OCI-LY7 (cell line): ENCODE measurements around the gene MEP1A. TPM values are rescaled to one million over a fixed set of nuclear protein-coding genes. Genes with fewer than 3 reads are reported as not detected.
"Not testable (repeated sequence)": the region's sequence is repeated elsewhere in the genome, so short reads cannot be mapped to it uniquely, and the experiment has no call there.

Experiments
- BruUV-seq: library from RNA; stranded (reverse); fragments of 400-500 nt; replicated peaks from 2 replicates; lab custom pipeline; 2021; lab: Mats Ljungman, UMichigan
- CTCF ChIA-PET: fragments of 300-600 bp; sonication (Branson Sonifier 250); formaldehyde crosslinking; loops from one replicate; lab custom pipeline; 2022; ENCODE audit warnings: antibody characterized with exemption; ENCODE audit not compliant: unreplicated experiment; lab: Charles Lee
- POLR2A ChIA-PET: fragments of 300-600 bp; sonication (Branson Sonifier 250); formaldehyde crosslinking; loops from one replicate; lab custom pipeline; 2022; ENCODE audit warnings: antibody characterized with exemption; lab: Charles Lee
- DNase-seq: peaks from one replicate; pipeline ENCODE4 v3.0.0-alpha.2; 2015; ENCODE audit warnings: low spot score
- H2AFZ ChIP-seq: fragments of 200-600 bp; sonication (generic), shearing (Covaris generic); 2 replicates; pipeline ENCODE4 v1.6.1; 2014; ENCODE audit warnings: mild to moderate bottlenecking, antibody characterized with exemption, low read length, moderate library complexity
- H3K27ac ChIP-seq: fragments of 200-600 bp; sonication (generic); 2 replicates; pipeline ENCODE4 v1.5.1; 2014; ENCODE audit warnings: mixed run types, low read depth, mild to moderate bottlenecking, moderate library complexity, low read length, inconsistent platforms; ENCODE audit not compliant: poor library complexity, severe bottlenecking
- H3K36me3 ChIP-seq: fragments of 200-600 bp; sonication (generic); 2 replicates; pipeline ENCODE4 v1.6.1; 2014; ENCODE audit warnings: mild to moderate bottlenecking, antibody characterized with exemption, low read length, moderate library complexity, mixed read lengths; ENCODE audit not compliant: insufficient read depth
- H3K4me1 ChIP-seq: fragments of 200-600 bp; sonication (generic); 2 replicates; pipeline ENCODE4 v1.5.1; 2014; ENCODE audit warnings: mild to moderate bottlenecking, low read length; ENCODE audit not compliant: insufficient read depth, poor library complexity, severe bottlenecking
- H3K4me2 ChIP-seq: fragments of 200-600 bp; sonication (generic); 2 replicates; pipeline ENCODE4 v1.6.1; 2014; ENCODE audit warnings: mild to moderate bottlenecking, low read length
- H3K4me3 ChIP-seq: fragments of 200-600 bp; sonication (generic); 2 replicates; pipeline ENCODE4 v1.5.1; 2014; ENCODE audit warnings: mild to moderate bottlenecking, low read depth, low read length; ENCODE audit not compliant: poor library complexity, severe bottlenecking
- H3K79me2 ChIP-seq: fragments of 200-600 bp; sonication (generic); 2 replicates; pipeline ENCODE4 v1.6.1; 2016; ENCODE audit warnings: low read depth, mild to moderate bottlenecking, low read length, moderate library complexity, mixed read lengths; ENCODE audit not compliant: insufficient read depth
- H3K9me2 ChIP-seq: fragments of 200-600 bp; sonication (generic); 2 replicates; pipeline ENCODE4 v1.6.1; 2016; ENCODE audit warnings: mild to moderate bottlenecking, low read length, mixed read lengths; ENCODE audit not compliant: insufficient read depth
- H3K9me3 ChIP-seq: fragments of 200-600 bp; sonication (generic); 2 replicates; pipeline ENCODE4 v1.6.1; 2014; ENCODE audit warnings: mild to moderate bottlenecking, mixed run types, low read length, mixed read lengths
- H4K20me1 ChIP-seq: fragments of 200-600 bp; sonication (generic); 2 replicates; pipeline ENCODE4 v1.6.1; 2014; ENCODE audit warnings: mild to moderate bottlenecking, antibody characterized with exemption, low read length, moderate library complexity, mixed read lengths; ENCODE audit not compliant: insufficient read depth
- EZH2phosphoT487 ChIP-seq: fragments of 200-600 bp; sonication (generic); IDR thresholded peaks from 2 replicates; pipeline ENCODE4 v1.6.1; 2018; ENCODE audit warnings: low read depth, borderline replicate concordance, mild to moderate bottlenecking, mixed run types, antibody characterized with exemption, low read length, moderate library complexity, mixed read lengths
- intact Hi-C: fragments of 100-400 bp; cut with micrococcal nuclease; formaldehyde crosslinking; loops from one replicate; pipeline ENCODE4 v1.10.0; 2022; ENCODE audit not compliant: unreplicated experiment
- total RNA-seq, 2 experiments: library from RNA; depleted of rRNA in 1 of 2; stranded (reverse); fragments of >200 nt in 1 of 2; shearing (Covaris generic) in 1 of 2; gene quantifications; 2 replicates each; pipeline ENCODE4 v1.2.3, GENCODE V29; 2014 to 2022
- TF ChIP-seq, protein P1 (sequence below): fragments of 200-600 bp; sonication (generic); conservative IDR thresholded peaks from 2 replicates; pipeline ENCODE4 v1.5.1; 2014; ENCODE audit warnings: mild to moderate bottlenecking, antibody characterized with exemption, low read length, moderate library complexity, mixed read lengths

The MEP1A gene
- total RNA-seq, 2 experiments from 2014 or later = not detected

DNA sequence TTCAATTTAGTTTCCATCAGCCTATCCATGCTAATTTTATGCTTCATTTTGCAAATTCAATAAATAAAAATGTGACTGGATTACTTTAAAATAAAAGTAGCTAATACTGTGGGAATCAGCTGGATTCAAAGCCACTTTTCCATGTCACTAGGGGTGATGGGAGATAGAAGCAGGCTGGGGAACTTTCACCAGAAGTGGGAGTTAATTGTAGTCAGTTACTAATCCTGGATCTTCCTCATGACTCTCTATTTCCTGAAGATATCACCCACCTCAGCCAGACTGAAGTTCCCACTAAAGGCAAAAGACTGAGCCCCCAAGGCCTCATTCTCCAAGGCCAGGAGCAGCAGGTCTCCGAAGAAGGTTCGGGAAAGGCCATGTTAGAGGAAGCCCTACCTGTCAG lies 41.8 kb downstream of the MEP1A start:
- DNase-seq, BruUV-seq, H3K9me2 ChIP-seq, intact Hi-C loops, CTCF ChIA-PET, H3K4me1 ChIP-seq, H3K36me3 ChIP-seq, POLR2A ChIA-PET, H2AFZ ChIP-seq, H3K79me2 ChIP-seq, H3K27ac ChIP-seq, H3K4me3 ChIP-seq, H3K9me3 ChIP-seq, H3K4me2 ChIP-seq, H4K20me1 ChIP-seq: not testable (repeated sequence)

DNA sequence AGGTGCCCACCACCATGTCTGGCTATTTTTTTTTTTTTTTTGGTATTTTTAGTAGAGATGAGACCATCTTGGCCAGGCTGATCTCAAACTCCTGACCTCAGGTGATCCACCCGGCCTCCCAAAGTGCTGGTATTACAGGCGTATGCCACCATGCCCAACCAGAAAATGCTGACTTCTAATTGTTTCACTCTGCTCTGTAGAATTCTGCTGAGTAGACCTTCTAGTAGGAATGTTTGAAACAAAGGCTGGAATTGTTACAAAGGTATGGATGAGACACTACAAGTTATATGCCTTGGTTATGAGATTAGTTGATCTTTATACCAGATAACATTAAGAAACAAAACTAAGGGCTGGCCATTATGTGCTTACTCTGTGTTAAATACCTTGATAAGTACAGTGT lies 44.8 kb downstream of the MEP1A start:
- POLR2A ChIA-PET = no interaction called here
- Histone ChIP-seq H4K20me1 (no peaks in the 10 kb centered on the region), H3K4me2 (no peak overlapping the region), H3K4me3 (no peak overlapping the region), H3K36me3 (no peaks in the 10 kb centered on the region), H3K79me2 (no peaks in the 10 kb centered on the region), H3K9me3 (0 out of 2 replicates have a peak, but pooled peaks cover 6% of the 10 kb centered on the region), H3K27ac (no peak overlapping the region), H3K9me2 (no peaks in the 10 kb centered on the region), H3K4me1 (no peaks in the 10 kb centered on the region), H2AFZ (no peak overlapping the region)
- CTCF ChIA-PET = no interaction called here
- TF ChIP-seq EZH2phosphoT487 = no peak
- TF ChIP-seq, protein P1, sequence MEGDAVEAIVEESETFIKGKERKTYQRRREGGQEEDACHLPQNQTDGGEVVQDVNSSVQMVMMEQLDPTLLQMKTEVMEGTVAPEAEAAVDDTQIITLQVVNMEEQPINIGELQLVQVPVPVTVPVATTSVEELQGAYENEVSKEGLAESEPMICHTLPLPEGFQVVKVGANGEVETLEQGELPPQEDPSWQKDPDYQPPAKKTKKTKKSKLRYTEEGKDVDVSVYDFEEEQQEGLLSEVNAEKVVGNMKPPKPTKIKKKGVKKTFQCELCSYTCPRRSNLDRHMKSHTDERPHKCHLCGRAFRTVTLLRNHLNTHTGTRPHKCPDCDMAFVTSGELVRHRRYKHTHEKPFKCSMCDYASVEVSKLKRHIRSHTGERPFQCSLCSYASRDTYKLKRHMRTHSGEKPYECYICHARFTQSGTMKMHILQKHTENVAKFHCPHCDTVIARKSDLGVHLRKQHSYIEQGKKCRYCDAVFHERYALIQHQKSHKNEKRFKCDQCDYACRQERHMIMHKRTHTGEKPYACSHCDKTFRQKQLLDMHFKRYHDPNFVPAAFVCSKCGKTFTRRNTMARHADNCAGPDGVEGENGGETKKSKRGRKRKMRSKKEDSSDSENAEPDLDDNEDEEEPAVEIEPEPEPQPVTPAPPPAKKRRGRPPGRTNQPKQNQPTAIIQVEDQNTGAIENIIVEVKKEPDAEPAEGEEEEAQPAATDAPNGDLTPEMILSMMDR = no peak
- DNase-seq = no peak
- BruUV-seq = no TSS peak
- intact Hi-C loops = no loop called here

DNA sequence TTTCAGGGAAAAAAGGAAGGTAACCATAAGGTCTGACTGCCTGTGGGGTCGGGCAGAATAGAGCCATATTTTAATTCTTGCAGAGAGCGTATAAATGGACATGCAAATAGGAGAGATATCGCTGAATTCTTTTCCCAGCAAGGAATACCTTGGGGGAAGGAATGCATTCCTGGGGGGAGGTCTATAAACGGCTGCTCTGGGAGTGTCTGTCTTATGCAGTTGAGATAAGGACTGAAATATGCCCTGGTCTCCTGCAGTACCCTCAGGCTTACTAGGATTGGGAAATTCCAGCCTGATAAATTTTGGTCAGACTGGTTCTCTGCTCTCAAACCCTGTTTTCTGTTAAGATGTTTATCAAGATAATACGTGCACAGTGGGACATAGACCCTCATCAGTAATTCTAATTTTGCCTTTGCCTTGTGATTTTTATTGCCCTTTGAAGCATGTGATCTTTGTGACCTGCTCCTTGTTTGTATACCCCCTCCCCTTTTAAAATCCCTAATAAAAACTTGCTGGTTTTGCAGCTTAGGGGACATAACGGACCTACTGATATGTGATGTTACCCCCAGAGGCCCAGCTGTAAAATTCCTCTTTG lies 49.2 kb downstream of the MEP1A start:
- H2AFZ ChIP-seq, H3K36me3 ChIP-seq, BruUV-seq, CTCF ChIA-PET, H3K79me2 ChIP-seq, intact Hi-C loops, H3K4me2 ChIP-seq, DNase-seq, H4K20me1 ChIP-seq, POLR2A ChIA-PET, H3K4me1 ChIP-seq, H3K9me2 ChIP-seq, H3K4me3 ChIP-seq, H3K9me3 ChIP-seq, H3K27ac ChIP-seq: not testable (repeated sequence)

DNA sequence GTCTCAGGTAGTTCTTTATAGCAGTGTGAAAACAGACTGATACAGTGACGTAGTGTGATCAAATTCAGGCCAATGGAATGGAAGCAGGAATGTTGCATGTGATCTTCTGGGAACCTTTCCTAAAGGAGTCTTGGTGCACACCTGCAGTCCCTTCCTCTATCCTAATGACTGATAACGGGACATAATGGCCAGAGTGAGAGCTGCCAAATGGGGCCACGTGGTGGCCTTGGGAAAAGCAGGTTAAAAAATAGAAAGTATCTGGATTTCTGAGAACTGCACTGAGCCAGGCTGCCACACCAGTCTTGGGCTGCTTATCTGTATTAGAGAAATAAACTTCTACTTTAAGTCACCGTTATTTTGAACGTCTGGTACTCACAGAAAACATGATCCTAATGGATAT lies 51.9 kb downstream of the MEP1A start:
- no peak for DNase-seq
- TF ChIP-seq, protein P1 = no peak
- TF ChIP-seq EZH2phosphoT487 = no peak
- Histone ChIP-seq H3K79me2 (no peaks in the 10 kb centered on the region), H3K9me3 (0 out of 2 replicates have a peak, but pooled peaks cover 7% of the 10 kb centered on the region), H4K20me1 (no peaks in the 10 kb centered on the region), H3K27ac (no peak overlapping the region), H3K36me3 (no peaks in the 10 kb centered on the region), H3K4me1 (no peaks in the 10 kb centered on the region), H3K9me2 (no peaks in the 10 kb centered on the region), H2AFZ (no peak overlapping the region), H3K4me2 (no peak overlapping the region), H3K4me3 (no peak overlapping the region)
- no TSS peak for BruUV-seq
- intact Hi-C loops = no loop called here
- ChIA-PET CTCF (no interaction called here), POLR2A (no interaction called here)
